ENCODE data around the gene SLC22A25. TPM values are rescaled to one million over a fixed set of nuclear protein-coding genes. Genes with fewer than 3 reads are reported as not detected.

Gene SLC22A25
- not detected in 2 replicates for total RNA-seq

GRCh38 chr11:63243533-63243932, at the start of gene SLC22A25:
TSS of gene SLC22A25 (minus strand) at chr11:63243599. CDS start at chr11:63229652, 13,947 bp downstream.

Other genes starting within 250 kb of the SLC22A25 start
- gene SLC22A8, start 227.8 kb downstream of the SLC22A25 start, total RNA-seq: not detected in 2 replicates
- not detected in 2 replicates for gene SLC22A24, start 99.4 kb downstream of the SLC22A25 start, total RNA-seq
- gene SLC22A9, start 126.2 kb upstream of the SLC22A25 start, total RNA-seq: not detected in 2 replicates
- gene PLAAT5, start 247.6 kb upstream of the SLC22A25 start, total RNA-seq: under 0.01 and 0.73 TPM in 2 replicates

Measured in subcutaneous preadipocyte (primary cell).